Measurements from ENCODE around the gene GTF3C2. TPM values are rescaled to one million over a fixed set of nuclear protein-coding genes. Genes with fewer than 3 reads are reported as not detected.
A peak's percentile ranks its signal among the peaks of the same experiment; 100 is the strongest.

The GTF3C2 gene
- total RNA-seq, 2 experiments from 2014 or later = 57.6 to 63.6 TPM

GRCh38 chr2:27372937-27373336, 16.4 kb upstream of the GTF3C2 start:
- ATAC-seq (no peak), DNase-seq (no peak)
- no peak for TF ChIP-seq CTCF (IDR thresholded peaks at IDR 0.05)
- peaks cover 30% of the 10 kb centered on the region for H3K4me1 Mint-ChIP-seq (ENCODE audit: low read depth)
- no peaks in the 10 kb centered on the region for H3K27me3 Mint-ChIP-seq
- H3K27ac Mint-ChIP-seq = peak overlapping the region; percentile 74
- intact Hi-C loops (cut with micrococcal nuclease) = no loop called here
- ChIA-PET POLR2A (interaction anchor here (5.8 kb wide), 1 partner anchor 7 kb away, joined by 59 read pairs; the partner anchor contains the start of gene ZNF513), CTCF (no interaction called here)
- no peaks in the 10 kb centered on the region for H3K9me3 Mint-ChIP-seq
- peaks cover 45% of the 10 kb centered on the region for H3K36me3 Mint-ChIP-seq (ENCODE audit: low read depth)
- peak overlapping the region; percentile 89 for H3K4me3 Mint-ChIP-seq

GRCh38 chr2:27370816-27371620, 14.5 kb upstream of the GTF3C2 start:
- no peaks in the 10 kb centered on the region for H3K9me3 Mint-ChIP-seq
- H3K27ac Mint-ChIP-seq = peak overlapping the region; percentile 95
- H3K27me3 Mint-ChIP-seq = no peaks in the 10 kb centered on the region
- POLR2A ChIA-PET = interaction anchor here (0.6 to 8.0 kb wide), 11 partner anchors 8 to 59 kb away, joined by 3 to 84 read pairs (median 9); partner anchors contain the start of genes GTF3C2, MPV17, NRBP1 and PPM1G
- H3K4me1 Mint-ChIP-seq (ENCODE audit: low read depth) = peaks cover 28% of the 10 kb centered on the region
- H3K36me3 Mint-ChIP-seq (ENCODE audit: low read depth) = peaks cover 34% of the 10 kb centered on the region
- intact Hi-C loops (cut with micrococcal nuclease) = loop anchor here (2.0 kb wide), 1 partner anchor 14 kb away; the partner anchor contains the start of gene GTF3C2
- peak; percentile 38 for DNase-seq
- peak overlapping the region; percentile 89 for H3K4me3 Mint-ChIP-seq
- no peak for TF ChIP-seq CTCF (IDR thresholded peaks at IDR 0.05)
- ATAC-seq = peak; percentile 6
- CTCF ChIA-PET = interaction anchor here (1.2 to 2.6 kb wide), 3 partner anchors 9 to 201 kb away, joined by 3 to 12 read pairs (median 10); partner anchors contain the start of gene ZNF513

GRCh38 chr2:27370026-27370815, 13.7 kb upstream of the GTF3C2 start, which contains the start of the genes EIF2B4 and SNX17:
Gene EIF2B4, minus strand, starts transcription at chr2:27370338. Its CDS starts 24 bp downstream, at chr2:27370314.
Gene SNX17, plus strand, starts transcription at chr2:27370616. Its CDS starts 128 bp downstream, at chr2:27370744.
- Mint-ChIP-seq H3K27me3 (no peaks in the 10 kb centered on the region), H3K4me1 (ENCODE audit: low read depth) (peaks cover 28% of the 10 kb centered on the region), H3K36me3 (ENCODE audit: low read depth) (peaks cover 30% of the 10 kb centered on the region), H3K9me3 (no peaks in the 10 kb centered on the region), H3K4me3 (peak within 1 kb of the TSS; percentile 89), H3K27ac (peak within 1 kb of the TSS; percentile 95)
- DNase-seq (peak; percentile 99), ATAC-seq (peak; percentile 93)
- peak; percentile 68 for TF ChIP-seq CTCF (IDR thresholded peaks at IDR 0.05)
- ChIA-PET POLR2A (interaction anchor here (0.6 to 8.0 kb wide), 16 partner anchors 10 to 293 kb away, joined by 3 to 84 read pairs (median 4); partner anchors contain the start of genes GTF3C2, MPV17, NRBP1 and PPM1G), CTCF (interaction anchor here (0.7 to 3.7 kb wide), 13 partner anchors 9 to 313 kb away, joined by 3 to 15 read pairs (median 4); partner anchors contain the start of genes GTF3C2, MPV17, PPM1G and ZNF513)
- intact Hi-C loops (cut with micrococcal nuclease) = loop anchor here (2.0 kb wide), 1 partner anchor 13 kb away; the partner anchor contains the start of gene GTF3C2

GRCh38 chr2:27369471-27370025, 13.0 kb upstream of the GTF3C2 start:
- Mint-ChIP-seq H3K4me1 (ENCODE audit: low read depth) (peaks cover 28% of the 10 kb centered on the region), H3K27me3 (no peaks in the 10 kb centered on the region), H3K27ac (peak overlapping the region; percentile 94), H3K4me3 (peak overlapping the region; percentile 89), H3K36me3 (ENCODE audit: low read depth) (peaks cover 23% of the 10 kb centered on the region), H3K9me3 (no peaks in the 10 kb centered on the region)
- CTCF ChIA-PET = interaction anchor here (0.7 to 3.7 kb wide), 13 partner anchors 10 to 314 kb away, joined by 3 to 15 read pairs (median 4); partner anchors contain the start of genes GTF3C2, MPV17 and PPM1G
- POLR2A ChIA-PET = interaction anchor here (0.6 to 8.0 kb wide), 14 partner anchors 9 to 294 kb away, joined by 3 to 84 read pairs (median 4); partner anchors contain the start of genes GTF3C2, NRBP1, PPM1G and SLC4A1AP
- no peak for ATAC-seq
- DNase-seq = no peak
- no peak for TF ChIP-seq CTCF (IDR thresholded peaks at IDR 0.05)
- intact Hi-C loops (cut with micrococcal nuclease) = loop anchor here (2.0 kb wide), 1 partner anchor 13 kb away; the partner anchor contains the start of gene GTF3C2
